Stomach (tissue), 4 donors: ENCODE measurements around the gene CREB3L1.

Experiments used
- POLR2A ChIP-seq, 4 donors: fragments of 450-650 bp; IDR thresholded peaks; one replicate each; pipeline ENCODE4 v1.6.1; 2016; ENCODE audit warnings: antibody characterized with exemption in 4 of 4, control low read depth in 2 of 4, mild to moderate bottlenecking in 1 of 4, moderate library complexity in 1 of 4
- POLR2AphosphoS5 ChIP-seq, 3 donors: sonication (generic); formaldehyde crosslinking; IDR thresholded peaks; one replicate each; pipeline ENCODE4 v1.6.1; 2016; ENCODE audit warnings: antibody characterized with exemption in 3 of 3
- TF ChIP-seq, protein P1 (sequence below), 7 experiments: fragments of 450-650 bp in 4 of 7; fragments of 200-600 bp in 3 of 7; sonication (generic) in 3 of 7; IDR thresholded peaks; one replicate each; pipeline ENCODE4 v1.5.1; 2016 to 2019; ENCODE audit warnings: antibody characterized with exemption in 7 of 7, control low read depth in 2 of 7, mild to moderate bottlenecking in 1 of 7

DNA sequence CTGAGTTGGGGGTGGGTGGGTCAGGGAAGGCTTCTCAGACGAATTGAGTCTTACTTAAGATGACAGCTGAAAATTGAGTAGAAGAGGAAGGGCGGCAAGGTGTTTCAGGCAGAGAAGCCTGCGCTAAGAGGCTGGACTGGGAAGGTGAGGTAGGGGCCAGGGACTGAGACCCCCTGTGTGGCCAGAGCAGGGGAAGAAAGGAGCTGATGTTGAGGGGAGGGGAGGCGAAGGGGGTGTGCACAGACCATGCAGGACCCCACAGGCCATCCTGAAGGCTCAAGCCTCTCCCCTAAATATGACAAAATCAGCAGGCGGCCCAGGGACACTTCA is 40.6 kb upstream of the CREB3L1 start:
- TF ChIP-seq, protein P1, sequence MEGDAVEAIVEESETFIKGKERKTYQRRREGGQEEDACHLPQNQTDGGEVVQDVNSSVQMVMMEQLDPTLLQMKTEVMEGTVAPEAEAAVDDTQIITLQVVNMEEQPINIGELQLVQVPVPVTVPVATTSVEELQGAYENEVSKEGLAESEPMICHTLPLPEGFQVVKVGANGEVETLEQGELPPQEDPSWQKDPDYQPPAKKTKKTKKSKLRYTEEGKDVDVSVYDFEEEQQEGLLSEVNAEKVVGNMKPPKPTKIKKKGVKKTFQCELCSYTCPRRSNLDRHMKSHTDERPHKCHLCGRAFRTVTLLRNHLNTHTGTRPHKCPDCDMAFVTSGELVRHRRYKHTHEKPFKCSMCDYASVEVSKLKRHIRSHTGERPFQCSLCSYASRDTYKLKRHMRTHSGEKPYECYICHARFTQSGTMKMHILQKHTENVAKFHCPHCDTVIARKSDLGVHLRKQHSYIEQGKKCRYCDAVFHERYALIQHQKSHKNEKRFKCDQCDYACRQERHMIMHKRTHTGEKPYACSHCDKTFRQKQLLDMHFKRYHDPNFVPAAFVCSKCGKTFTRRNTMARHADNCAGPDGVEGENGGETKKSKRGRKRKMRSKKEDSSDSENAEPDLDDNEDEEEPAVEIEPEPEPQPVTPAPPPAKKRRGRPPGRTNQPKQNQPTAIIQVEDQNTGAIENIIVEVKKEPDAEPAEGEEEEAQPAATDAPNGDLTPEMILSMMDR (IDR thresholded peaks at IDR 0.05): no peak
- TF ChIP-seq POLR2AphosphoS5 (IDR thresholded peaks at IDR 0.05) (no peak), POLR2A (IDR thresholded peaks at IDR 0.05) (no peak)
